Esophagus (tissue), 2 donors: Measurements from ENCODE around the gene HOXC9. TPM values are rescaled to one million over a fixed set of nuclear protein-coding genes. Genes with fewer than 3 reads are reported as not detected.

Experiments used
- H3K27ac ChIP-seq, 2 donors: one replicate each; pipeline ENCODE4 v1.5.1; 2013; ENCODE audit warnings: low read depth in 2 of 2, mild to moderate bottlenecking in 2 of 2, inconsistent platforms in 1 of 2, low read length in 1 of 2, moderate library complexity in 1 of 2
- H3K27me3 ChIP-seq, 2 donors: one replicate each; pipeline ENCODE4 v1.6.1; 2013; ENCODE audit warnings: low read length in 2 of 2, control low read depth in 1 of 2, mild to moderate bottlenecking in 1 of 2; ENCODE audit not compliant: insufficient read depth in 2 of 2, control insufficient read depth in 1 of 2
- H3K36me3 ChIP-seq, 2 donors: one replicate each; pipeline ENCODE4 v1.6.1; 2013; ENCODE audit warnings: low read length in 1 of 2; ENCODE audit not compliant: control insufficient read depth in 2 of 2, insufficient read depth in 2 of 2
- H3K4me1 ChIP-seq, 2 donors: one replicate each; pipeline ENCODE4 v1.6.1; 2013; ENCODE audit warnings: low read length in 1 of 2; ENCODE audit not compliant: control insufficient read depth in 2 of 2, insufficient read depth in 2 of 2
- H3K4me3 ChIP-seq, 2 donors: one replicate each; pipeline ENCODE4 v1.5.1; 2013; ENCODE audit warnings: low read length in 2 of 2, mild to moderate bottlenecking in 2 of 2, low read depth in 1 of 2, moderate library complexity in 1 of 2
- H3K9me3 ChIP-seq, 2 donors: one replicate each; pipeline ENCODE4 v1.6.1; 2013; ENCODE audit warnings: mild to moderate bottlenecking in 2 of 2, low read depth in 1 of 2, low read length in 1 of 2, moderate library complexity in 1 of 2; ENCODE audit not compliant: control insufficient read depth in 2 of 2, insufficient read depth in 1 of 2
- WGBS, 2 donors: extraction: QIAGEN DNeasy Blood & Tissue Kit; methylation state at CpG; one replicate each; pipeline ENCODE4 v1.1.7; 2013; 5-methylcytosine and 5-hydroxymethylcytosine counted together
- polyA plus RNA-seq, 2 donors: library from polyadenylated mRNA; stranded (reverse); fragments of 200-250 nt; gene quantifications; one replicate each; pipeline ENCODE4 v1.2.3, GENCODE V29; 2013
- donor health status: healthy with polysubstance abuse.
- donor health status: Bipolar disorder and iron deficiency.

HOXC9 gene
- polyA plus RNA-seq, 2 donors = 0.20 to 0.51 TPM

GRCh38 chr12:53955036-53955775 is 44.8 kb upstream of the HOXC9 start:
- no peak overlapping the region for H3K4me3 ChIP-seq
- WGBS, 2 donors = 9 to 11% methylated on average over 68 to 86 of the region's 86 CpGs

GRCh38 chr12:53955776-53956250 is 44.1 kb upstream of the HOXC9 start:
- Histone ChIP-seq H3K27me3 (peaks cover 7 to 77% of the 10 kb centered on the region in 2 donors), H3K9me3 (peaks cover 0 to 2% of the 10 kb centered on the region in 2 donors), H3K27ac (no peak overlapping the region), H3K36me3 (no peaks in the 10 kb centered on the region), H3K4me3 (no peak overlapping the region), H3K4me1 (peaks cover 0 to 5% of the 10 kb centered on the region in 2 donors)
- 9 to 11% methylated on average over 10 of the region's 10 CpGs for WGBS, 2 donors

More at GRCh38 chr12:53955036-53955775, 44.8 kb upstream of the HOXC9 start:
- Histone ChIP-seq H3K4me1 (peaks cover 0 to 5% of the 10 kb centered on the region in 2 donors), H3K27me3 (peaks cover 5 to 76% of the 10 kb centered on the region in 2 donors), H3K9me3 (peaks cover 0 to 2% of the 10 kb centered on the region in 2 donors), H3K36me3 (no peaks in the 10 kb centered on the region), H3K27ac (no peak overlapping the region)

GRCh38 chr12:53956251-53956887 is 43.6 kb upstream of the HOXC9 start:
- H3K27ac ChIP-seq = no peak overlapping the region

GRCh38 chr12:53956914-53957536 is 42.9 kb upstream of the HOXC9 start:
- Histone ChIP-seq H3K27me3 (peaks cover 14 to 80% of the 10 kb centered on the region in 2 donors), H3K36me3 (no peaks in the 10 kb centered on the region), H3K4me3 (no peak overlapping the region), H3K9me3 (peaks cover 0 to 2% of the 10 kb centered on the region in 2 donors), H3K4me1 (peaks cover 0 to 11% of the 10 kb centered on the region in 2 donors), H3K27ac (no peak overlapping the region)
- 13 to 18% methylated on average over 11 of the region's 11 CpGs for WGBS, 2 donors

More at GRCh38 chr12:53956251-53956887, 43.6 kb upstream of the HOXC9 start:
- Histone ChIP-seq H3K4me1 (peaks cover 0 to 10% of the 10 kb centered on the region in 2 donors), H3K4me3 (no peak overlapping the region), H3K36me3 (no peaks in the 10 kb centered on the region), H3K27me3 (peaks cover 9 to 80% of the 10 kb centered on the region in 2 donors), H3K9me3 (peaks cover 0 to 2% of the 10 kb centered on the region in 2 donors)
- WGBS, 2 donors = 4 to 6% methylated on average over 25 of the region's 25 CpGs

GRCh38 chr12:53958128-53958527 is 41.8 kb upstream of the HOXC9 start:
- peaks cover 15 to 73% of the 10 kb centered on the region in 2 donors for H3K27me3 ChIP-seq
- peaks cover 0 to 11% of the 10 kb centered on the region in 2 donors for H3K4me1 ChIP-seq
- H3K4me3 ChIP-seq = no peak overlapping the region
- H3K27ac ChIP-seq = no peak overlapping the region
- peaks cover 0 to 2% of the 10 kb centered on the region in 2 donors for H3K9me3 ChIP-seq
- H3K36me3 ChIP-seq = no peaks in the 10 kb centered on the region
- 23 to 32% methylated on average over 3 of the region's 3 CpGs for WGBS, 2 donors

- 10 to 11% methylated on average over 4 of the region's 4 CpGs for WGBS, 2 donors
- Histone ChIP-seq H3K4me3 (no peak overlapping the region), H3K27ac (no peak overlapping the region), H3K36me3 (no peaks in the 10 kb centered on the region), H3K4me1 (peaks cover 0 to 11% of the 10 kb centered on the region in 2 donors), H3K27me3 (peaks cover 15 to 69% of the 10 kb centered on the region in 2 donors), H3K9me3 (peaks cover 0 to 2% of the 10 kb centered on the region in 2 donors)
Observed at GRCh38 chr12:53959314-53959713, 40.6 kb upstream of the HOXC9 start.

- Histone ChIP-seq H3K4me3 (no peak overlapping the region), H3K27me3 (peaks cover 18 to 64% of the 10 kb centered on the region in 2 donors), H3K4me1 (peaks cover 3 to 9% of the 10 kb centered on the region in 2 donors), H3K36me3 (no peaks in the 10 kb centered on the region), H3K9me3 (no peaks in the 10 kb centered on the region), H3K27ac (no peak overlapping the region)
- 13 to 14% methylated on average over 39 of the region's 39 CpGs for WGBS, 2 donors
Observed at GRCh38 chr12:53960187-53961024, 39.6 kb upstream of the HOXC9 start.

- Histone ChIP-seq H3K27ac (no peak overlapping the region), H3K36me3 (no peaks in the 10 kb centered on the region), H3K27me3 (peaks cover 18 to 61% of the 10 kb centered on the region in 2 donors), H3K4me1 (peaks cover 3 to 7% of the 10 kb centered on the region in 2 donors), H3K9me3 (no peaks in the 10 kb centered on the region), H3K4me3 (no peak overlapping the region)
- 4 to 5% methylated on average over 72 of the region's 72 CpGs for WGBS, 2 donors
Observed at GRCh38 chr12:53961025-53961761, 38.8 kb upstream of the HOXC9 start.
